ENCODE results near the gene PIPOX. TPM values are rescaled to one million over a fixed set of nuclear protein-coding genes. Genes with fewer than 3 reads are reported as not detected.
A peak's percentile ranks its signal among the peaks of the same experiment; 100 is the strongest.

Gene PIPOX, protein sequence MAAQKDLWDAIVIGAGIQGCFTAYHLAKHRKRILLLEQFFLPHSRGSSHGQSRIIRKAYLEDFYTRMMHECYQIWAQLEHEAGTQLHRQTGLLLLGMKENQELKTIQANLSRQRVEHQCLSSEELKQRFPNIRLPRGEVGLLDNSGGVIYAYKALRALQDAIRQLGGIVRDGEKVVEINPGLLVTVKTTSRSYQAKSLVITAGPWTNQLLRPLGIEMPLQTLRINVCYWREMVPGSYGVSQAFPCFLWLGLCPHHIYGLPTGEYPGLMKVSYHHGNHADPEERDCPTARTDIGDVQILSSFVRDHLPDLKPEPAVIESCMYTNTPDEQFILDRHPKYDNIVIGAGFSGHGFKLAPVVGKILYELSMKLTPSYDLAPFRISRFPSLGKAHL
- 1 to 10 TPM; 4.3 to 7.8 TPM for total RNA-seq

DNA sequence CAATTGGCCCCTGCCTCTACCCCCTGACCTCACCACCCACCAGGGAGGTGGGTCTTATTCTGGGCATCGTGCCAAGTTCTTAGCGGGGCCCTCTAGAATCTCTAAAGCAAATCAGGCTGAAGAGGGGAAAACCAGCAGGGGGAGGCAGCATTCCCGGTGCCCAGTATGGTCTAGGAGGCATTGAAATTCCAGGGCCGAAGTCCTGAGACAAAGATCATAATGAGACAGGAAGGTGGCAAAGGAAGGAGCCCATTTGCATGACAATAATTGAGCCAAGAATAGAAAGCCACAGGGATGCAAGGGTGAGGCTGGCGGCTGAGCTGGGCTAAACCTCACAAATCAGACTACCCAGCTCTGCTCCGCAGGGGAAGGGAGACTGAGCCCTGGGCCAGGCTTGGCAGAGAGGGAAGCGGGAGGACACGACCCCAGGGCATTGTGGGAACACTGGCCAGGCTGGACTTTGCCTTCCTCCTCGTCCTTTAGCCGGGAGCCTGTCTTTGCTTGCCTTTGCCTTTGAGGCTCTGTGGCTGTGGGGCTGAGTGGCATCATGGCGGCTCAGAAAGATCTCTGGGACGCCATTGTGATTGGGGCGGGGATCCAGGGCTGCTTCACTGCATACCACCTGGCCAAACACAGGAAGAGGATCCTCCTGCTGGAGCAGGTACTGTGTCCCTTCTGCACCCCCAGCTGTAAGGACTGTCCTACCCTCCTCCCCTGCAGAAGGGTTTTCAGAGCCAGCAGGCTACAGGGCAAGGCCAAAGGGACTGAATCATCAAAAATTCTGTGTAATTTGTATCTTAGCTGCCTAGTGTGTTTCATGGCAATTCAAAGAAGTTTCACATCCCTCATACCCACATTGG lies at the start of gene PIPOX:
Gene PIPOX, plus strand, starts transcription at position 463 of the 860 bp plus-strand sequence. Its CDS starts 85 bp downstream, at position 548.
- ATAC-seq (ENCODE audit: insufficient number of reproducible peaks, low FRiP score, low read depth) (no peak), DNase-seq (ENCODE audit: low spot score) (no peak)
- H3K4me1 ChIP-seq (ENCODE audit: control insufficient read depth in 1 of 2, low read depth in 2 of 2) = peaks cover 0 to 7% of the 10 kb centered on the region in 2 donors
- TF ChIP-seq, protein P1, sequence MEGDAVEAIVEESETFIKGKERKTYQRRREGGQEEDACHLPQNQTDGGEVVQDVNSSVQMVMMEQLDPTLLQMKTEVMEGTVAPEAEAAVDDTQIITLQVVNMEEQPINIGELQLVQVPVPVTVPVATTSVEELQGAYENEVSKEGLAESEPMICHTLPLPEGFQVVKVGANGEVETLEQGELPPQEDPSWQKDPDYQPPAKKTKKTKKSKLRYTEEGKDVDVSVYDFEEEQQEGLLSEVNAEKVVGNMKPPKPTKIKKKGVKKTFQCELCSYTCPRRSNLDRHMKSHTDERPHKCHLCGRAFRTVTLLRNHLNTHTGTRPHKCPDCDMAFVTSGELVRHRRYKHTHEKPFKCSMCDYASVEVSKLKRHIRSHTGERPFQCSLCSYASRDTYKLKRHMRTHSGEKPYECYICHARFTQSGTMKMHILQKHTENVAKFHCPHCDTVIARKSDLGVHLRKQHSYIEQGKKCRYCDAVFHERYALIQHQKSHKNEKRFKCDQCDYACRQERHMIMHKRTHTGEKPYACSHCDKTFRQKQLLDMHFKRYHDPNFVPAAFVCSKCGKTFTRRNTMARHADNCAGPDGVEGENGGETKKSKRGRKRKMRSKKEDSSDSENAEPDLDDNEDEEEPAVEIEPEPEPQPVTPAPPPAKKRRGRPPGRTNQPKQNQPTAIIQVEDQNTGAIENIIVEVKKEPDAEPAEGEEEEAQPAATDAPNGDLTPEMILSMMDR (IDR thresholded peaks at IDR 0.05) = no peak
- H3K36me3 ChIP-seq = no peaks in the 10 kb centered on the region
- no peaks in the 10 kb centered on the region for H3K27me3 ChIP-seq (replicated peaks; ENCODE audit: insufficient read depth)
- H3K9me3 ChIP-seq = no peaks in the 10 kb centered on the region
- H3K4me3 ChIP-seq = no peak within 1 kb of the TSS
- peak within 1 kb of the TSS in 1 of 2 donors; percentile 41 for H3K27ac ChIP-seq

DNA sequence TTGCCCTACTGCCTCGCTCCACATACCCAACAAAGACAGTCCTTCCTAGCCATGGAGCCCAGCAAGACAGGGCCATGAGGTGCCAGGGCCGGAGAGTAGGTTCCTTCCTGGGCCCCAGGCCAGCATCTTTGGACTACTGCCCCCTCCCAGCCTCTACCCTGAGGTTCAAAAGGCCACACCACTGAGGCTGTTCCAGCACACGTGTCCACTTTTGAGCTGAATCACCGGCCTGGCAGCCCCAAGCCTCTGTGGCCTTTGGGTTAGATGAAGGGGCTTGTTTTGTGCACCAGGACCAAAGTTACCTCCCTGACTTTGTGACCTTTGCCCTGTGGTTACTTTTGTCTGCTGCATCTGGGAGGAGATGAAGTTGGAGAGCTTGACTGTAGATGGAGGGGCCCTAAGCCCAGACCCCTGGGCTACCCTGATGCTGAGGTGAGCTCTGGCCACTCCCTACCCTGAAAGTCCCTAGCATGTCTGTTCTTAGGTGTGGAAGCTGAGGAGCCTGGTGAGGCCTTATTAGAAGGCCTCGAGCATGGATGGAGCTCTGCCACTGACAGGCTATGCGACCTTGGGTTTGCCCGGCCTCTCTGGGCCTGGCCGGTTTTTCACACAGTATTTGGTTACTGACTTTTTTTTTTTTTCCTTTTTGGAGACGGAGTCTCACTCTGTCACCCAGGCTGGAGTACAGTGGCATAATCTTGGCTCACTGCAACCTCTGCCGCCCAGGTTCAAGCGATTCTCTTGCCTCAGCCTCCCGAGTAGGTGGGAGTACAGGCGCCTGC lies 49.1 kb upstream of the PIPOX start:
- DNase-seq (ENCODE audit: low spot score) (no peak), ATAC-seq (ENCODE audit: insufficient number of reproducible peaks, low FRiP score, low read depth) (no peak)
- TF ChIP-seq, protein P1 (IDR thresholded peaks at IDR 0.05) = no peak
- Histone ChIP-seq H3K36me3 (no peaks in the 10 kb centered on the region), H3K9me3 (no peaks in the 10 kb centered on the region), H3K27me3 (replicated peaks; ENCODE audit: insufficient read depth) (no peaks in the 10 kb centered on the region), H3K4me3 (no peak overlapping the region), H3K27ac (no peak overlapping the region), H3K4me1 (ENCODE audit: control insufficient read depth in 1 of 2, low read depth in 2 of 2) (no peaks in the 10 kb centered on the region)

DNA sequence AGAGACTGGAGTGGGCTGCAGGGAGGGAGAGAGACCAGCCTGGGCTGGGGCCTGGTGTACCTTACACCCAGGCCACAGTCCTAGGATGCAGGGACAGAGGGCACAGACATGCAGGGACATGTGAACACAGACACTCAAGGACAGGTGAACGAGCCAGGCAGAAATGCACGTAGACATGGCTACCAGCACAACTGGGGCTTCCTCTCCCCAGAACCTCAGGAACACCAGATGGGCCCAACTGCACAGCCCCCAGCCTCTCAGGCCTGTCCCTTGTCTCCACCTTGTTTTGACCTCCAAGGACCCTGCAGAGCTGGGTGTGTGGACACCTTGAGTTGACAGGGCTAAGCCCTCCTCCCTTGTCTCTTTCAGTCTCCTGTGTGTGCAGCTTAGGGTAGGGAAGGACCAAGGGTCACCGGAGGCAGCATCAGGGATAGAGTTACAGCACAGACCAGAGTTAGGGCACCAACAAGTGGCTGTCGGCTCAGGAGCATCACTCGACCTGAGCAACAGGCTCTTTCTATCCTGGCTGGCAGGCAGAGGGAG lies 46.3 kb upstream of the PIPOX start:
- Histone ChIP-seq H3K4me3 (no peak overlapping the region), H3K36me3 (no peaks in the 10 kb centered on the region), H3K9me3 (no peaks in the 10 kb centered on the region), H3K4me1 (ENCODE audit: control insufficient read depth in 1 of 2, low read depth in 2 of 2) (no peaks in the 10 kb centered on the region), H3K27ac (no peak overlapping the region), H3K27me3 (replicated peaks; ENCODE audit: insufficient read depth) (no peaks in the 10 kb centered on the region)
- TF ChIP-seq, protein P1 (IDR thresholded peaks at IDR 0.05) = no peak
- ATAC-seq (ENCODE audit: insufficient number of reproducible peaks, low FRiP score, low read depth) (no peak), DNase-seq (ENCODE audit: low spot score) (no peak)

DNA sequence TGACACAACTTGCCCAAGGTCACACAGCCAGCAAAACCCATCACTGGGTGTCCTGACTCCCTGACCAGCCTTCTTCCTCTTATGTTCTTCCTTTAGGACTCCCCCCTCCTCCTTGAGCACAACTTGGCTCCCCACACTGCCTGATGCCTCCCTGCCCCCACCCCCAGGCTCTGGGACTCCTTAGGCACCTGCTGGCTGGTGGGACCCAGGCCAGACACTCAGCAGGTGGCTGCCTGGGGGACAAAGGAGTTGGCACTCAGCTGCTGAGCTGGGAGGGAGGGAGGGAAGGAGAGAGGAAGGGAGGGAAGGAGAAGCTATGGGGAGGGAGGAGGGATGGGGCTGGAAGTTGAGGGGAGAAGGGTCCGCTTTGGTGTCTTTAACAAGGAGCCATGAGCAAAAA lies 45.1 kb upstream of the PIPOX start:
- Histone ChIP-seq H3K27me3 (replicated peaks; ENCODE audit: insufficient read depth) (no peaks in the 10 kb centered on the region), H3K27ac (no peak overlapping the region), H3K4me3 (no peak overlapping the region), H3K4me1 (ENCODE audit: control insufficient read depth in 1 of 2, low read depth in 2 of 2) (no peaks in the 10 kb centered on the region), H3K9me3 (no peaks in the 10 kb centered on the region), H3K36me3 (no peaks in the 10 kb centered on the region)
- DNase-seq (ENCODE audit: low spot score) (no peak), ATAC-seq (ENCODE audit: insufficient number of reproducible peaks, low FRiP score, low read depth) (no peak)
- TF ChIP-seq, protein P1 (IDR thresholded peaks at IDR 0.05) = no peak

Measured in thoracic aorta (tissue), 2 donors.